ENCODE measurements around the gene ISOC2. TPM values are rescaled to one million over a fixed set of nuclear protein-coding genes. Genes with fewer than 3 reads are reported as not detected.

ISOC2 gene
- total RNA-seq, 2 donors from 2014 or later: 19.5 to 20.3 TPM

GRCh38 chr19:55486043-55486970 is 24.9 kb upstream of the ISOC2 start:
- H3K27me3 Mint-ChIP-seq (ENCODE audit: low read depth): no peaks in the 10 kb centered on the region
- peaks cover 15% of the 10 kb centered on the region for H3K4me1 Mint-ChIP-seq (ENCODE audit: low read depth)
- no peak for DNase-seq
- peak overlapping the region; percentile 1 for H3K27ac Mint-ChIP-seq
- H3K4me3 Mint-ChIP-seq: peak overlapping the region; percentile 59 to 78
- peaks cover 0 to 1% of the 10 kb centered on the region in 2 donors for H3K36me3 Mint-ChIP-seq (ENCODE audit: insufficient read depth in 2 of 2)
- ATAC-seq (replicated peaks in 1 of 2): no peak
- H3K9me3 Mint-ChIP-seq: no peaks in the 10 kb centered on the region

DNA sequence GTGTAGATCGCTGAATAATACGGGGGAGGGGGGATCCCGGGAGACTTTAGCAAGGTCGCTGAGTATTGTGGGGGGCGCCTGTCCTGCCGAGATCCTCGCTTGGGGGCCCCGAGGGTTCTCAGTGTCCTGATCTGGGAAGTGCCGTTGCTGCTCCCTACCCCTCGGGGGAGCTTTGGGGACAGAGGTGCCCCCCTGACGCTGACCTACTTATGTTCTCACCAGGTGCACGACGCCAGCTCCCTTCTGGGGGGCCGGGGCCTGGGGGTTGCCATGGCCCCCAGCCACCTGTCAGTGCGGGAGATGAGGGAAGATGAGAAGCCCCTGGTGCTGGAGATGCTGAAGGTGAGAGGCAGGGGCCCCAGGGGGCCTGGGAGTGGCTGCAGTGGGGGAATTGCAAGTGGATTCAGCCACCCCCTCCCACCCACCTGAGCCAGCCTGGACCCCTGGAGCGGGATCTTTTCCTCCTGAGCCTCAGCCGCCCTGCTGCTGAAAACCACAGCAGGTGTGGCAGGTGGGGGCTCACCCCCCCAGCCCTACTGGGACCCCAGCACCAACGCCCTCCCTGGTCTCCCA is 24.1 kb upstream of the ISOC2 start:
- DNase-seq: no peak
- Mint-ChIP-seq H3K9me3 (no peaks in the 10 kb centered on the region), H3K27me3 (ENCODE audit: low read depth) (no peaks in the 10 kb centered on the region), H3K4me3 (peak overlapping the region; percentile 78 to 88), H3K4me1 (ENCODE audit: low read depth) (peaks cover 15% of the 10 kb centered on the region), H3K36me3 (ENCODE audit: insufficient read depth in 2 of 2) (peaks cover 0 to 1% of the 10 kb centered on the region in 2 donors), H3K27ac (peak overlapping the region; percentile 1)
- ATAC-seq (replicated peaks in 1 of 2): peak in 1 of 2 donors; percentile 3

- Mint-ChIP-seq H3K4me3 (peak within 1 kb of the TSS; percentile 78 to 88), H3K27me3 (ENCODE audit: low read depth) (no peaks in the 10 kb centered on the region), H3K4me1 (ENCODE audit: low read depth) (peaks cover 18% of the 10 kb centered on the region), H3K27ac (peak within 1 kb of the TSS; percentile 1), H3K9me3 (no peaks in the 10 kb centered on the region), H3K36me3 (ENCODE audit: insufficient read depth in 2 of 2) (peaks cover 0 to 1% of the 10 kb centered on the region in 2 donors)
- DNase-seq: peak; percentile 70 to 78
- ATAC-seq (replicated peaks in 1 of 2): peak; percentile 80 to 81
Measured at GRCh38 chr19:55484593-55485438, 23.4 kb upstream of the ISOC2 start, which contains the start of gene NAT14. Gene NAT14 (plus strand): TSS chr19:55485188. CDS start chr19:55485709, 521 bp downstream.

GRCh38 chr19:55483706-55484592 is 22.5 kb upstream of the ISOC2 start:
- H3K36me3 Mint-ChIP-seq (ENCODE audit: insufficient read depth in 2 of 2): peaks cover 0 to 1% of the 10 kb centered on the region in 2 donors
- H3K27ac Mint-ChIP-seq: no peak overlapping the region
- DNase-seq (no peak), ATAC-seq (replicated peaks in 1 of 2) (no peak)
- H3K27me3 Mint-ChIP-seq (ENCODE audit: low read depth): no peaks in the 10 kb centered on the region
- peak overlapping the region; percentile 53 to 78 for H3K4me3 Mint-ChIP-seq
- H3K9me3 Mint-ChIP-seq: no peaks in the 10 kb centered on the region
- H3K4me1 Mint-ChIP-seq (ENCODE audit: low read depth): peaks cover 27% of the 10 kb centered on the region

GRCh38 chr19:55482967-55483705 is 21.7 kb upstream of the ISOC2 start:
- no peaks in the 10 kb centered on the region for H3K27me3 Mint-ChIP-seq (ENCODE audit: low read depth)
- ATAC-seq (replicated peaks in 1 of 2) (no peak), DNase-seq (no peak)
- no peaks in the 10 kb centered on the region for H3K9me3 Mint-ChIP-seq
- peak overlapping the region in 1 of 2 donors; percentile 17 for H3K4me3 Mint-ChIP-seq
- H3K4me1 Mint-ChIP-seq (ENCODE audit: low read depth): peaks cover 35% of the 10 kb centered on the region
- peaks cover 0 to 1% of the 10 kb centered on the region in 2 donors for H3K36me3 Mint-ChIP-seq (ENCODE audit: insufficient read depth in 2 of 2)
- H3K27ac Mint-ChIP-seq: no peak overlapping the region

GRCh38 chr19:55482156-55482961 is 20.9 kb upstream of the ISOC2 start:
- Mint-ChIP-seq H3K27me3 (ENCODE audit: low read depth) (no peaks in the 10 kb centered on the region), H3K27ac (no peak overlapping the region), H3K4me1 (ENCODE audit: low read depth) (peaks cover 38% of the 10 kb centered on the region), H3K36me3 (ENCODE audit: insufficient read depth in 2 of 2) (peaks cover 0 to 1% of the 10 kb centered on the region in 2 donors), H3K4me3 (no peak overlapping the region), H3K9me3 (no peaks in the 10 kb centered on the region)
- DNase-seq (no peak), ATAC-seq (replicated peaks in 1 of 2) (no peak)

DNA sequence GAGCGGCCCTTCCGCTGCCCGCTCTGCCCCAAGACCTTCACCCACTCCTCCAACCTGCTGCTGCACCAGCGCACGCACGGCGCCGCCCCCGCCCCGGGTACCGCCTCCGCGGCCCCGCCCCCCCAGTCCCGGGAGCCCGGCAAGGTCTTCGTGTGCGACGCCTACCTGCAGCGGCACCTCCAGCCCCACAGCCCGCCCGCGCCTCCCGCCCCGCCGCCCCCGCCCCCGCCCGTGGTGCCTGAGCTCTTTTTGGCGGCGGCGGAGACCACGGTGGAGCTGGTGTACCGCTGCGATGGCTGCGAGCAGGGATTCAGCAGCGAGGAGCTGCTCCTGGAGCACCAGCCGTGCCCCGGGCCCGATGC is 20.3 kb upstream of the ISOC2 start:
- Mint-ChIP-seq H3K4me3 (no peak overlapping the region), H3K9me3 (no peaks in the 10 kb centered on the region), H3K4me1 (ENCODE audit: low read depth) (peaks cover 34% of the 10 kb centered on the region), H3K36me3 (ENCODE audit: insufficient read depth in 2 of 2) (peaks cover 0 to 1% of the 10 kb centered on the region in 2 donors), H3K27me3 (ENCODE audit: low read depth) (no peaks in the 10 kb centered on the region), H3K27ac (no peak overlapping the region)
- DNase-seq: no peak
- no peak for ATAC-seq (replicated peaks in 1 of 2)

- no peak for ATAC-seq (replicated peaks in 1 of 2)
- Mint-ChIP-seq H3K4me3 (no peak overlapping the region), H3K36me3 (ENCODE audit: insufficient read depth in 2 of 2) (peaks cover 0 to 1% of the 10 kb centered on the region in 2 donors), H3K4me1 (ENCODE audit: low read depth) (peaks cover 34% of the 10 kb centered on the region), H3K9me3 (no peaks in the 10 kb centered on the region), H3K27me3 (ENCODE audit: low read depth) (no peaks in the 10 kb centered on the region), H3K27ac (no peak overlapping the region)
- no peak for DNase-seq
Measured at GRCh38 chr19:55481148-55481793, 19.8 kb upstream of the ISOC2 start.

- ATAC-seq (replicated peaks in 1 of 2) (no peak), DNase-seq (no peak)
- Mint-ChIP-seq H3K4me3 (no peak overlapping the region), H3K4me1 (ENCODE audit: low read depth) (peaks cover 38% of the 10 kb centered on the region), H3K36me3 (ENCODE audit: insufficient read depth in 2 of 2) (no peaks in the 10 kb centered on the region), H3K27me3 (ENCODE audit: low read depth) (no peaks in the 10 kb centered on the region), H3K27ac (no peak overlapping the region), H3K9me3 (no peaks in the 10 kb centered on the region)
Measured at GRCh38 chr19:55479451-55480230, 18.2 kb upstream of the ISOC2 start.

GRCh38 chr19:55479045-55479444 is 17.6 kb upstream of the ISOC2 start:
- DNase-seq (no peak), ATAC-seq (replicated peaks in 1 of 2) (no peak)
- Mint-ChIP-seq H3K27ac (peak overlapping the region; percentile 4), H3K4me1 (ENCODE audit: low read depth) (peaks cover 38% of the 10 kb centered on the region), H3K4me3 (peak overlapping the region in 1 of 2 donors; percentile 36), H3K9me3 (no peaks in the 10 kb centered on the region), H3K27me3 (ENCODE audit: low read depth) (no peaks in the 10 kb centered on the region), H3K36me3 (ENCODE audit: insufficient read depth in 2 of 2) (no peaks in the 10 kb centered on the region)
